Nucleus accumbens (tissue), 56 donors: ENCODE measurements around the gene ASIC3.
"Not testable (repeated sequence)": the region's sequence is repeated elsewhere in the genome, so short reads cannot be mapped to it uniquely, and the experiment has no call there.

Experiments
- DNase-seq, 56 donors: peaks; one replicate each; lab custom pipeline; 2025; lab: John Stamatoyannopoulos, UW

ASIC3 gene

GRCh38 chr7:151031011-151031410, 17.3 kb upstream of the ASIC3 start:
- no peak for DNase-seq

- no peak for DNase-seq
These were observed 15.1 kb upstream of the ASIC3 start for GRCh38 chr7:151032936-151033863.

DNA sequence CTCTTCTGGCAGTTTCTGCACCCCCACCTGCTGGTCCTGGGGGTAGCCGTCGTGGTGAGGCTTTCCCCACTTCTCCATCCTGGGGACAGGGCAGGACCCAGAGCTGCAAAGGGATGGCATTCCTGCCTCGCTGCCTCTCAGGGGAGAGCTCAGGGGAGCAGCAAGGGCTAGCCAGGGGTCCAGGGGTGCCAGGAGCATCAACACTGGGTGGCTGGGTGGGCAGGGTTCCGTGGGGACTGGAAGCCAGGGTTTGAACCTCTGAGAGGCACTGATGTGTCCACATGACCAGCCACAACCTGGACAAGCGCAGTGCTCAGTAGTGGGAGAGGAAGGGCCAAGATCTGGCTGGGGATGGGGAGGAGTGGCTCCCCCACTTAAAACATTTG, 14.5 kb upstream of the ASIC3 start:
- DNase-seq, result no peak

GRCh38 chr7:151034312-151035025, 13.9 kb upstream of the ASIC3 start:
- no peak for DNase-seq

DNA sequence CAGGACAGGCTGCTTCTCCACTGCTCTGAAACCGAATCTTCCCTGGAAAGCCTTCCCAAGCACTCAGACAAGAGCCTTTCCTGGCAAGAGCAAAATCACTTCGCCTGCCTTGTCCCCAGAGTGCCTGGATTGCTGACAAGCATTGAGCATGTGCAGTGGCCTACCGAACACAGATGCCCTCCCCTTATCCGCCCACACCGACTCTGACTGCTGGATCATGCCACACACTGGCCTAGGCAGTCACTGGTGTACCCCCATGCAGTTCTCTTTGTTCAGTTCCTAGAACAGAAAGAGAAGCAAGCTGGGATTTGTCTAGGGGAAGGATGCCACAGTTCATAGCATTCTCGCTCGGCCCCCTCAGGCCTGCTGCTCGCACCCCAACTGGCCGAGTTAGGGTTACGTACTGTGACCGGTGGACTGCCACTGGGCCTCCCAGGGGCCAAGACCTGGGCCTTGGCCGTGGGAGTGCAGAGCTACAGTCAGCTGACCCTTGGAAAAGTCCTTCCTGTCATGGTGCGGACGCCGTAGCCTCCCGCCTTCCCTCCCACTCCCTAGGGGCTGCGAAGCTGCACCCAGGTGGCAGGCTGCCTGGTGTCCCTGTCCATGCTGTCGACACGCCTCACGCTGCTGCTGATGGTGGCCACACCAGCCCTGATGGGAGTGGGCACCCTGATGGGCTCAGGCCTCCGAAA, 13.2 kb upstream of the ASIC3 start:
- DNase-seq, result peak in 13 of 56 donors; percentile 10 to 46 (median 27)

- DNase-seq, result no peak
These were observed 12.4 kb upstream of the ASIC3 start for GRCh38 chr7:151035902-151036301.

GRCh38 chr7:151038951-151039849, 9.1 kb upstream of the ASIC3 start:
- peak in 3 of 56 donors; percentile 13 to 38 (median 27) for DNase-seq

DNA sequence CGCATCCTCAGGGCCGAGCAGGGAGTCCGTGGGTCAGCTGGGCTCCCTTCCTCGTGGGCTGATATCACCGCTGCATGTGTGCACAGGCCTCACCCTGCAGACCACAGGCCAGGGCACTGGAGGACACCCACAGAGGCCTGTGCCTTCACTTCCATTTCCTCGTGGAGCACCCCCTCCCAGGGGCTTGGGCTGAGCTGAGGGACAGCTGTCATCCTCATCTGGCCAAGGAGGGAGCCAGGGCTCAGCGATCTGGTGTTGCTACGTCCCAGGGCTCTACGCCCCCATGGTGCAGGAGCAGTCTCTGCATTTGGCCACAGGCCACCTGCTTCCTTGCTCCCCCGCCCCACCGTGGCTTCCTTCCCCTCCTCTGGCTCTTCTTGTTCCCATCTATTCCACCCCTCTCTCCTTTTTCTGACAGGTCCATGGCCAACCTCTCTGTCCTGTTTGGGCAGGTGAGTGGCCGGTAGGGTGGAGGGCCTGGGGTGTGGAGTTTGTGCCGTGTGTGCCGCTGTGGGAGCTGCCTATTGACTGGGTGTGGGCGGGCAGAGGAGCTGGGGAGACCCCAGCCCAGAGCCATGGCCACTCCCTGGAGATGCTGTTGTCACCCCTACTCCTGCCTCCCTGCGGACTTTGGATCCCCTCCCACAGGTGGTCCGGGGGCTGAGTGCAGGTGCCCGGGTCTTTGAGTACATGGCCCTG, 8.3 kb upstream of the ASIC3 start:
- DNase-seq, result no peak

DNA sequence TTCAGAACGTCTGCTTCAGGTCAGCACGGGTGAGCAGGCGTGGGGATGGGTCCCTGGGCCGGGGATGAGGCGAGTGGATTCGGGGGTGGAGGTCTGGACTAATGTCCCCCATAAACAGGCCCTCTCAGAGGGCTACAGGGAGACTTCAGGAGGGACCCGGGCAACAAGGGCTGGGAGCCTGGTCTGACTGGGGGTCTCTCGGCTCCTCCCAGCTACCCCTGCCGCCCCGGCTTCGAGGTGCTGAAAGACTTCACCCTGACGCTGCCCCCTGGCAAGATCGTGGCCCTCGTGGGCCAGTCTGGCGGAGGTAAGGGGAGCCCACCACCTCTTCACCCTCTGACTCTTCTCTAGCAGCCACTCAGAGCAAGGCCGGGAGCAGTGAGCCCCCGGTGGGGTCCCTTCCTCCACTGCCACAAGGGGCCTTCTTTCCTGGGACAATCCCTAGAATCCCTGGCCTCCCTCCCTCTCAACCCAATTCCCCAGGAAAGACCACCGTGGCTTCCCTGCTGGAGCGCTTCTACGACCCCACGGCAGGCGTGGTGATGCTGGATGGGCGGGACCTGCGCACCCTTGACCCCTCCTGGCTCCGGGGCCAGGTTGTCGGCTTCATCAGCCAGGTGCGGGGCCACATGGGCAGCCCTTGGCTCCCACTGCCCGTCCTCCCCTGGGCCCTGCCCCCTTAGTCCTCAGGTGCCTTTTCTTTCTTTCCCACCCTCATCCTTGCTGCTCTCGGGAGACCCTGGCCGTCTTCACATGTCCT, 7.5 kb upstream of the ASIC3 start:
- DNase-seq, result no peak

GRCh38 chr7:151043449-151043848, 4.9 kb upstream of the ASIC3 start:
- not testable (repeated sequence) for DNase-seq

DNA sequence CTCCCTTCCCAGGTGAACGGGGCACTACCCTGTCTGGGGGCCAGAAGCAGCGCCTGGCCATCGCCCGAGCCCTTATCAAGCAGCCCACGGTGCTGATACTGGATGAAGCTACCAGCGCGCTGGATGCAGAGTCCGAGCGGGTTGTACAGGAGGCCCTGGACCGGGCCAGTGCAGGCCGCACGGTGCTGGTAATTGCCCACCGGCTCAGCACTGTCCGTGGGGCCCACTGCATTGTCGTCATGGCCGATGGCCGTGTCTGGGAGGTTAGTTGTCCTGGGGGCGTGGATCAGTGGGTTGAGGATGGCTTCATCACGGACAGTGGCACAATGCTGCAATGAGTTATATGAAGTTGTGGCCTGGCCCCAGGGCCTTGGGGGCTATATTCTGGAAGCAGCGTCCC, 4.4 kb upstream of the ASIC3 start:
- DNase-seq, result no peak

DNA sequence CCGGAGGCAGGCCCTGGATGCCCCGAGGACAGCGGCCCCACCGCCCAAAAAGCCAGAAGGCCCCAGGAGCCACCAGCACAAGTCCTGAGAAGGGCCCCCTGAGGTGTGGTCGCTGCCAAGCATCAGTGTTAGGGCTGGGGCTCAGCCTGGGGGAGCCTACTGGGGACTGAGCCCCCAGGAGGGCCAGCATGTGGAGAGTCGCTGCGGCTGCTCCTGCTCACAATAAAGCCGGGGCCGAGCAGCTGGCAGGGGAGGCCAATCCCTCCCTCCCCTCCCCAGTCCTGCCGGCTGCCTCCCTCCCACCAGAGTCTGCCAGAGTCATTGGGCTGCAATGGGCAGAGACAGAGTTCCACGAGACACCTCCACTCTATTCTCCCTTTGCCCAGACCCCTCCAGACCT, 3.1 kb upstream of the ASIC3 start:
- no peak for DNase-seq

- peak in 17 of 56 donors; percentile 8 to 62 (median 25) for DNase-seq
These were observed 2.4 kb upstream of the ASIC3 start for GRCh38 chr7:151045967-151046366.

DNA sequence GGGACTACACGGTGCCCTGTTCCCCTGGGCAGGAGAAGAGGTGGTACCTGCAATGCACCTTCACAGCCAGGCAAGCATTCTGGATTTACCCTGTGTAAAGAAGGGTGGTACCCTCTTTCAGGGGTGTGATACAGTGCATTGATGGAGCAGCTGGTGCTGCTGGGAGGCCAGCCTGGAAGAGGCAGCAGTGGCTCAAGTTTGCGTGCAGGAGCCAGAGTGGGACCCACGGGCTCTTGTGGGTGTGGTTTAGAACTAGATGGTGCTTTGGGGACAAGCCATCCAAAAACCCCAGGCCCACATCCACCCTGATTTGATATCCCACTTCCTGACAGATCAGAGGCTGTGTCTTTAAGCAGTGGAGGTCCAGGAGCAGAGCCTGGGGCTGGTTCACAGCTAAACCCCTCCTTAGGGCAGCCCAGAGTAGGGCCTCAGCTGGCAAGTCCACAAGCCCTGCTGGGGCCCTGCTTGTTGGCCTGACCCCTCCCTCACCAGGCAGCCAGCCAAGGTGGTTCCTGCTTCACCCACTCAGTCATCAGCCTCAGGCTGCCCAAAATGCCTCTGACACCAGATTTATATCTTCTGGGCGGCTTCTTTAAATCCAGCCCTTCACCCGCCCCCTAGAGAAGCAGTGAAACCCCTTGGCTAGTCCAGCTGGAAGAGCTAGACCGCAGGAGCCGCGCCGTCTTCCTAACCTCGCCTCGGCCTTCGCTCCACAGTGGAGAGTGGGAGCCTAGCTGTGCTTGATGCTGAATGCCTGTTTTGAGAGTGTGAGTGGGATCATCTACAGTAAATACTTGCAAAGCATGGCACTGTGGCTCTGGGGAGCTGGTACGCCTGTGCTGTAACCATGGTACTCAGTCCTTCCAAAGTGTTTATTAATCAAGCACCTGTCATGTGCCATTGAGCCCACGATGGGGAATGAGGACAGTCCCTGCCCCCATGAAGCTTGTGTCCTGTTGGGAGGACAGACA, 1.4 kb upstream of the ASIC3 start:
- DNase-seq, result peak in 10 of 56 donors; percentile 9 to 53 (median 28)

DNA sequence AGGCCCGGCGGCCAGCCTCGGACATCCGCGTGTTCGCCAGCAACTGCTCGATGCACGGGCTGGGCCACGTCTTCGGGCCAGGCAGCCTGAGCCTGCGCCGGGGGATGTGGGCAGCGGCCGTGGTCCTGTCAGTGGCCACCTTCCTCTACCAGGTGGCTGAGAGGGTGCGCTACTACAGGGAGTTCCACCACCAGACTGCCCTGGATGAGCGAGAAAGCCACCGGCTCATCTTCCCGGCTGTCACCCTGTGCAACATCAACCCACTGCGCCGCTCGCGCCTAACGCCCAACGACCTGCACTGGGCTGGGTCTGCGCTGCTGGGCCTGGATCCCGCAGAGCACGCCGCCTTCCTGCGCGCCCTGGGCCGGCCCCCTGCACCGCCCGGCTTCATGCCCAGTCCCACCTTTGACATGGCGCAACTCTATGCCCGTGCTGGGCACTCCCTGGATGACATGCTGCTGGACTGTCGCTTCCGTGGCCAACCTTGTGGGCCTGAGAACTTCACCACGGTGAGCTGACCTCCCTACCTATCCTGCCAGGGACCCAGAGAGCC, 656 bp downstream of the ASIC3 start:
- DNase-seq, result no peak

GRCh38 chr7:151051108-151051507, 2.8 kb downstream of the ASIC3 start:
- peak in 36 of 56 donors; percentile 1 to 74 (median 33) for DNase-seq

DNA sequence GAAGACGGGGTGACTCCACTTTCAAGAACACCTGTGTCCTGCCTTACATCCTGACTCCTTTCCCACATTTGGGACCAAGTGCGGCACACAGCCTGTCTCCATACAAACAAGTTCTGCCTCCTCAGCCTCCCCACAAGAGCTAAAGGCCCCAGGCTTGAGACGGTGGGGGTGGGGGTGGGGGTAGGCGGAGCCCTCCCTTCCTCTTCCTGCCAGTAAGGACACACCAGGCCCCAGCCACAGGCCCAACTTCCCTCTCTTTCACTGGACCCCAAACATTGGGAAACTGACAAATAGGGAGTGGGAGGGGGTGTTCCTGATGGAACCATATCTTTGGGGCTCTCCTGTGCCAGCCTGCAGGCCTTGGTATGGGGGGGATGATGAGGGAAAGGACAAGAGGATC, 4.8 kb downstream of the ASIC3 start:
- no peak for DNase-seq
